H9 (cell line): ENCODE measurements around the gene CAND2. TPM values are rescaled to one million over a fixed set of nuclear protein-coding genes. Genes with fewer than 3 reads are reported as not detected.

ENCODE experiments used
- DNase-seq: peaks from one replicate; pipeline ENCODE4 v3.0.0-alpha.2; 2017
- H2AFZ ChIP-seq: one replicate; pipeline ENCODE4 v1.6.1; 2013; ENCODE audit warnings: mild to moderate bottlenecking, low read length, control low read depth, moderate library complexity
- H2AK5ac ChIP-seq: 2 replicates; pipeline ENCODE4 v1.6.1; 2013; ENCODE audit warnings: low read length, control low read depth, mixed read lengths; ENCODE audit not compliant: insufficient read length
- H2BK120ac ChIP-seq: one replicate; pipeline ENCODE4 v1.6.1; 2013; ENCODE audit warnings: low read depth, mild to moderate bottlenecking, low read length, control low read depth, inconsistent platforms; ENCODE audit not compliant: poor library complexity, severe bottlenecking
- H2BK12ac ChIP-seq: 2 replicates; pipeline ENCODE4 v1.6.1; 2013; ENCODE audit warnings: low read length, control low read depth, mixed read lengths, low read depth; ENCODE audit not compliant: insufficient read length
- H2BK15ac ChIP-seq: 2 replicates; pipeline ENCODE4 v1.6.1; 2013; ENCODE audit warnings: low read depth, low read length, control low read depth
- H2BK20ac ChIP-seq: one replicate; pipeline ENCODE4 v1.6.1; 2013; ENCODE audit warnings: low read depth, mild to moderate bottlenecking, low read length, control low read depth, inconsistent platforms; ENCODE audit not compliant: poor library complexity, severe bottlenecking
- H2BK5ac ChIP-seq: 2 replicates; pipeline ENCODE4 v1.6.1; 2013; ENCODE audit warnings: low read length, control low read depth, mixed read lengths; ENCODE audit not compliant: insufficient read length
- H3K14ac ChIP-seq: 2 replicates; pipeline ENCODE4 v1.6.1; 2013; ENCODE audit warnings: low read length, control low read depth; ENCODE audit not compliant: insufficient read depth
- H3K18ac ChIP-seq: 2 replicates; pipeline ENCODE4 v1.6.1; 2013; ENCODE audit warnings: low read depth, mild to moderate bottlenecking, mixed read lengths, low read length, control low read depth; ENCODE audit not compliant: insufficient read length
- H3K23ac ChIP-seq: 2 replicates; pipeline ENCODE4 v1.6.1; 2013; ENCODE audit warnings: low read length, control low read depth, mixed read lengths, low read depth; ENCODE audit not compliant: insufficient read length
- H3K23me2 ChIP-seq: 2 replicates; pipeline ENCODE4 v1.6.1; 2013; ENCODE audit warnings: low read depth, mild to moderate bottlenecking, mixed read lengths, low read length, control low read depth; ENCODE audit not compliant: insufficient read length, poor library complexity, severe bottlenecking
- H3K27ac ChIP-seq: 2 replicates; pipeline ENCODE4 v1.5.1; 2013; ENCODE audit warnings: low read length, control low read depth, mixed read lengths, low read depth; ENCODE audit not compliant: insufficient read length
- H3K27me3 ChIP-seq: 2 replicates; pipeline ENCODE4 v1.6.1; 2013; ENCODE audit warnings: low read length, control low read depth, inconsistent platforms; ENCODE audit not compliant: insufficient read depth
- H3K4ac ChIP-seq: 2 replicates; pipeline ENCODE4 v1.6.1; 2013; ENCODE audit warnings: low read depth, mild to moderate bottlenecking, control low read depth, inconsistent platforms, low read length, moderate library complexity
- H3K4me1 ChIP-seq: 2 replicates; pipeline ENCODE4 v1.6.1; 2013; ENCODE audit warnings: low read length, control low read depth, inconsistent platforms; ENCODE audit not compliant: insufficient read depth
- H3K4me2 ChIP-seq: 2 replicates; pipeline ENCODE4 v1.6.1; 2013; ENCODE audit warnings: low read length, control low read depth, mixed read lengths; ENCODE audit not compliant: insufficient read length, insufficient read depth
- H3K56ac ChIP-seq: 2 replicates; pipeline ENCODE4 v1.6.1; 2013; ENCODE audit warnings: low read depth, mild to moderate bottlenecking, mixed read lengths, low read length, control low read depth; ENCODE audit not compliant: insufficient read length
- H3K79me1 ChIP-seq: 2 replicates; pipeline ENCODE4 v1.6.1; 2013; ENCODE audit warnings: low read depth, mild to moderate bottlenecking, moderate library complexity, low read length, control low read depth, inconsistent platforms; ENCODE audit not compliant: insufficient read depth, poor library complexity, severe bottlenecking
- H3K79me2 ChIP-seq: 2 replicates; pipeline ENCODE4 v1.6.1; 2013; ENCODE audit warnings: low read length, control low read depth, inconsistent platforms; ENCODE audit not compliant: insufficient read depth
- H3K9ac ChIP-seq: 2 replicates; pipeline ENCODE4 v1.6.1; 2013; ENCODE audit warnings: low read length, control low read depth, mixed read lengths; ENCODE audit not compliant: insufficient read length; ENCODE audit errors: extremely low read depth
- H3K9me3 ChIP-seq: one replicate; pipeline ENCODE4 v1.6.1; 2013; ENCODE audit warnings: low read depth, low read length, inconsistent platforms; ENCODE audit not compliant: control insufficient read depth
- H3T11ph ChIP-seq: one replicate; pipeline ENCODE4 v1.6.1; 2013; ENCODE audit warnings: mild to moderate bottlenecking, low read length, control low read depth, inconsistent platforms
- H4K20me1 ChIP-seq: one replicate; pipeline ENCODE4 v1.6.1; 2013; ENCODE audit not compliant: control insufficient read depth, insufficient read length, insufficient read depth
- H4K5ac ChIP-seq: 2 replicates; pipeline ENCODE4 v1.6.1; 2013; ENCODE audit warnings: low read depth, mild to moderate bottlenecking, mixed read lengths, low read length, control low read depth; ENCODE audit not compliant: insufficient read length
- H4K8ac ChIP-seq: replicated peaks from 2 replicates; pipeline ENCODE4 v1.6.1; 2013; ENCODE audit warnings: low read length, control low read depth, mixed read lengths, low read depth; ENCODE audit not compliant: insufficient read length
- H4K91ac ChIP-seq: 2 replicates; pipeline ENCODE4 v1.6.1; 2013; ENCODE audit warnings: low read depth, mild to moderate bottlenecking, moderate library complexity, mixed read lengths, low read length, control low read depth; ENCODE audit not compliant: insufficient read length
- H3K27ac Mint-ChIP-seq, 3 experiments: 2 replicates in 2 of 3; 3 replicates in 1 of 3; pipeline ENCODE4 v1.8.0; 2020 to 2021; ENCODE audit warnings: mixed read lengths in 3 of 3, mild to moderate bottlenecking in 1 of 3, moderate library complexity in 1 of 3
- H3K27me3 Mint-ChIP-seq: 2 replicates; pipeline ENCODE4 v1.8.0; 2021; ENCODE audit warnings: low read depth, mild to moderate bottlenecking, moderate library complexity, mixed read lengths
- H3K36me3 Mint-ChIP-seq, 3 experiments: 2 replicates in 2 of 3; 3 replicates in 1 of 3; pipeline ENCODE4 v1.8.0; 2020 to 2021; ENCODE audit warnings: low read depth in 3 of 3, mixed read lengths in 3 of 3; ENCODE audit not compliant: insufficient read depth in 1 of 3
- H3K4me1 Mint-ChIP-seq, 2 experiments: 2 replicates each; pipeline ENCODE4 v1.8.0; 2020; ENCODE audit warnings: mixed read lengths in 2 of 2
- H3K4me3 Mint-ChIP-seq, 2 experiments: 2 replicates in 1 of 2; 3 replicates in 1 of 2; pipeline ENCODE4 v1.8.0; 2020 to 2021; ENCODE audit warnings: mild to moderate bottlenecking in 2 of 2, mixed read lengths in 2 of 2, moderate library complexity in 1 of 2
- H3K9me3 Mint-ChIP-seq, 2 experiments: 2 replicates in 1 of 2; 3 replicates in 1 of 2; pipeline ENCODE4 v1.8.0; 2020; ENCODE audit warnings: mild to moderate bottlenecking in 2 of 2, mixed read lengths in 2 of 2, moderate library complexity in 1 of 2
- WGBS: extraction: QIAGEN DNeasy Blood & Tissue Kit; methylation state at CpG from one replicate; pipeline ENCODE4 v1.1.7; 2013; ENCODE audit warnings: missing lambda C conversion rate, low lambda C conversion rate, mixed read lengths; ENCODE audit not compliant: insufficient read length; ENCODE audit errors: extremely low coverage; 5-methylcytosine and 5-hydroxymethylcytosine counted together
- total RNA-seq: library from RNA; stranded (reverse); gene quantifications from 2 replicates; pipeline ENCODE4 v1.2.1, GENCODE V29; 2021
- TF ChIP-seq, protein P1 (sequence below): fragments of 200-600 bp; sonication (generic); conservative IDR thresholded peaks from 3 replicates; pipeline ENCODE4 v1.8.0; 2021; ENCODE audit warnings: antibody characterized with exemption, mild to moderate bottlenecking

Gene CAND2
- total RNA-seq, 1 experiment from 2014 or later: 10.7 TPM

GRCh38 chr3:12829404-12829803 lies 32.9 kb downstream of the CAND2 start:
- peaks cover 14 to 47% (median 40%) of the 10 kb centered on the region in 3 experiments; a peak in 6 of 7 replicates for H3K36me3 Mint-ChIP-seq
- H3K18ac ChIP-seq: no peak overlapping the region
- H4K8ac ChIP-seq: no peak overlapping the region
- no peak overlapping the region for H2BK15ac ChIP-seq
- H3K27ac Mint-ChIP-seq: no peak overlapping the region; a peak in 1 of 7 replicates
- no peak overlapping the region for H3K4me3 Mint-ChIP-seq
- H3K9ac ChIP-seq: no peak overlapping the region
- WGBS: no CpG with 5 or more reads among the region's 4 CpGs
- peaks cover 20 to 28% of the 10 kb centered on the region in 2 experiments for H3K4me1 Mint-ChIP-seq
- no peaks in the 10 kb centered on the region; the same call in 1 of the 2 replicates for H3K27me3 Mint-ChIP-seq
- no peaks in the 10 kb centered on the region for H3K79me1 ChIP-seq
- H4K20me1 ChIP-seq: no peaks in the 10 kb centered on the region
- no peak overlapping the region for H2BK12ac ChIP-seq
- TF ChIP-seq, protein P1, sequence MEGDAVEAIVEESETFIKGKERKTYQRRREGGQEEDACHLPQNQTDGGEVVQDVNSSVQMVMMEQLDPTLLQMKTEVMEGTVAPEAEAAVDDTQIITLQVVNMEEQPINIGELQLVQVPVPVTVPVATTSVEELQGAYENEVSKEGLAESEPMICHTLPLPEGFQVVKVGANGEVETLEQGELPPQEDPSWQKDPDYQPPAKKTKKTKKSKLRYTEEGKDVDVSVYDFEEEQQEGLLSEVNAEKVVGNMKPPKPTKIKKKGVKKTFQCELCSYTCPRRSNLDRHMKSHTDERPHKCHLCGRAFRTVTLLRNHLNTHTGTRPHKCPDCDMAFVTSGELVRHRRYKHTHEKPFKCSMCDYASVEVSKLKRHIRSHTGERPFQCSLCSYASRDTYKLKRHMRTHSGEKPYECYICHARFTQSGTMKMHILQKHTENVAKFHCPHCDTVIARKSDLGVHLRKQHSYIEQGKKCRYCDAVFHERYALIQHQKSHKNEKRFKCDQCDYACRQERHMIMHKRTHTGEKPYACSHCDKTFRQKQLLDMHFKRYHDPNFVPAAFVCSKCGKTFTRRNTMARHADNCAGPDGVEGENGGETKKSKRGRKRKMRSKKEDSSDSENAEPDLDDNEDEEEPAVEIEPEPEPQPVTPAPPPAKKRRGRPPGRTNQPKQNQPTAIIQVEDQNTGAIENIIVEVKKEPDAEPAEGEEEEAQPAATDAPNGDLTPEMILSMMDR: no peak
- H3K27ac ChIP-seq: no peak overlapping the region
- H3K4ac ChIP-seq: no peak overlapping the region
- no peak overlapping the region for H3T11ph ChIP-seq
- H3K9me3 Mint-ChIP-seq: no peaks in the 10 kb centered on the region
- no peak overlapping the region for H3K14ac ChIP-seq
- H3K4me1 ChIP-seq: no peaks in the 10 kb centered on the region
- no peak overlapping the region for H3K4me2 ChIP-seq
- no peak overlapping the region for H4K91ac ChIP-seq
- no peak for DNase-seq
- no peak overlapping the region for H2BK120ac ChIP-seq
- H3K79me2 ChIP-seq: no peaks in the 10 kb centered on the region
- no peaks in the 10 kb centered on the region; the same call in 1 of the 2 replicates for H3K27me3 ChIP-seq
- no peak overlapping the region for H4K5ac ChIP-seq
- no peak overlapping the region for H2BK20ac ChIP-seq
- no peak overlapping the region for H3K23ac ChIP-seq
- no peak overlapping the region for H2BK5ac ChIP-seq
- H3K23me2 ChIP-seq: no peaks in the 10 kb centered on the region
- H2AFZ ChIP-seq: no peak overlapping the region
- no peak overlapping the region for H2AK5ac ChIP-seq
- H3K56ac ChIP-seq: no peak overlapping the region
- no peaks in the 10 kb centered on the region for H3K9me3 ChIP-seq
